ENCODE results near the gene HLA-DQB1.
"Not testable (repeated sequence)": the region's sequence is repeated elsewhere in the genome, so short reads cannot be mapped to it uniquely, and the experiment has no call there.

Gene HLA-DQB1

GRCh38 chr6:32662836-32663235, 3.6 kb downstream of the HLA-DQB1 start:
- Histone ChIP-seq H3K4me1 (ENCODE audit: control insufficient read depth, insufficient read depth, low read length) (no peaks in the 10 kb centered on the region), H3K36me3 (ENCODE audit: control insufficient read depth in 2 of 2, insufficient read depth in 2 of 2, low read length in 2 of 2) (no peaks in the 10 kb centered on the region), H3K27me3 (ENCODE audit: control insufficient read depth in 1 of 2, insufficient read depth in 2 of 2, low read length in 2 of 2) (peaks cover 0 to 3% of the 10 kb centered on the region in 2 donors), H3K9me3 (ENCODE audit: control insufficient read depth in 2 of 2, low read length in 2 of 2) (no peaks in the 10 kb centered on the region), H3K4me3 (ENCODE audit: low read length in 2 of 2) (no peak overlapping the region), H3K9ac (ENCODE audit: low read length in 2 of 2) (no peak overlapping the region), H3K27ac (ENCODE audit: low read length) (no peak overlapping the region)

GRCh38 chr6:32662099-32662498, 4.4 kb downstream of the HLA-DQB1 start:
- H3K4me1 ChIP-seq (ENCODE audit: control insufficient read depth, insufficient read depth, low read length) = no peaks in the 10 kb centered on the region
- no peak overlapping the region for H3K4me3 ChIP-seq (ENCODE audit: low read length in 2 of 2)

GRCh38 chr6:32659856-32660595, 6.4 kb downstream of the HLA-DQB1 start:
- no peak overlapping the region for H3K27ac ChIP-seq (ENCODE audit: low read length)
- no peaks in the 10 kb centered on the region for H3K9me3 ChIP-seq (ENCODE audit: control insufficient read depth in 2 of 2, low read length in 2 of 2)

More at GRCh38 chr6:32662099-32662498, 4.4 kb downstream of the HLA-DQB1 start:
- H3K9ac ChIP-seq (ENCODE audit: low read length in 2 of 2) = no peak overlapping the region
- H3K27me3 ChIP-seq (ENCODE audit: control insufficient read depth in 1 of 2, insufficient read depth in 2 of 2, low read length in 2 of 2) = peaks cover 0 to 3% of the 10 kb centered on the region in 2 donors
- no peak overlapping the region for H3K27ac ChIP-seq (ENCODE audit: low read length)
- H3K9me3 ChIP-seq (ENCODE audit: control insufficient read depth in 2 of 2, low read length in 2 of 2) = no peaks in the 10 kb centered on the region
- no peaks in the 10 kb centered on the region for H3K36me3 ChIP-seq (ENCODE audit: control insufficient read depth in 2 of 2, insufficient read depth in 2 of 2, low read length in 2 of 2)

GRCh38 chr6:32658268-32658897, 8.1 kb downstream of the HLA-DQB1 start:
- no peaks in the 10 kb centered on the region for H3K9me3 ChIP-seq (ENCODE audit: control insufficient read depth in 2 of 2, low read length in 2 of 2)
- H3K36me3 ChIP-seq (ENCODE audit: control insufficient read depth in 2 of 2, insufficient read depth in 2 of 2, low read length in 2 of 2) = no peaks in the 10 kb centered on the region
- H3K4me3 ChIP-seq (ENCODE audit: low read length in 2 of 2) = no peak overlapping the region
- peaks cover 0 to 3% of the 10 kb centered on the region in 2 donors for H3K27me3 ChIP-seq (ENCODE audit: control insufficient read depth in 1 of 2, insufficient read depth in 2 of 2, low read length in 2 of 2)
- no peak overlapping the region for H3K27ac ChIP-seq (ENCODE audit: low read length)
- H3K4me1 ChIP-seq (ENCODE audit: control insufficient read depth, insufficient read depth, low read length) = no peaks in the 10 kb centered on the region
- H3K9ac ChIP-seq (ENCODE audit: low read length in 2 of 2) = no peak overlapping the region

More at GRCh38 chr6:32659856-32660595, 6.4 kb downstream of the HLA-DQB1 start:
- H3K27me3 ChIP-seq (ENCODE audit: control insufficient read depth in 1 of 2, insufficient read depth in 2 of 2, low read length in 2 of 2) = peaks cover 0 to 3% of the 10 kb centered on the region in 2 donors
- no peaks in the 10 kb centered on the region for H3K4me1 ChIP-seq (ENCODE audit: control insufficient read depth, insufficient read depth, low read length)
- no peak overlapping the region for H3K4me3 ChIP-seq (ENCODE audit: low read length in 2 of 2)
- no peaks in the 10 kb centered on the region for H3K36me3 ChIP-seq (ENCODE audit: control insufficient read depth in 2 of 2, insufficient read depth in 2 of 2, low read length in 2 of 2)
- no peak overlapping the region for H3K9ac ChIP-seq (ENCODE audit: low read length in 2 of 2)

GRCh38 chr6:32657819-32658218, 8.6 kb downstream of the HLA-DQB1 start:
- not testable (repeated sequence) for H3K4me1 ChIP-seq (ENCODE audit: control insufficient read depth, insufficient read depth, low read length); H3K9ac ChIP-seq (ENCODE audit: low read length in 2 of 2); H3K27me3 ChIP-seq (ENCODE audit: control insufficient read depth in 1 of 2, insufficient read depth in 2 of 2, low read length in 2 of 2); H3K36me3 ChIP-seq (ENCODE audit: control insufficient read depth in 2 of 2, insufficient read depth in 2 of 2, low read length in 2 of 2); H3K27ac ChIP-seq (ENCODE audit: low read length); H3K4me3 ChIP-seq (ENCODE audit: low read length in 2 of 2); H3K9me3 ChIP-seq (ENCODE audit: control insufficient read depth in 2 of 2, low read length in 2 of 2)

- H3K27ac ChIP-seq (ENCODE audit: low read length); H3K9me3 ChIP-seq (ENCODE audit: control insufficient read depth in 2 of 2, low read length in 2 of 2); H3K9ac ChIP-seq (ENCODE audit: low read length in 2 of 2); H3K4me3 ChIP-seq (ENCODE audit: low read length in 2 of 2); H3K36me3 ChIP-seq (ENCODE audit: control insufficient read depth in 2 of 2, insufficient read depth in 2 of 2, low read length in 2 of 2); H3K4me1 ChIP-seq (ENCODE audit: control insufficient read depth, insufficient read depth, low read length); H3K27me3 ChIP-seq (ENCODE audit: control insufficient read depth in 1 of 2, insufficient read depth in 2 of 2, low read length in 2 of 2): not testable (repeated sequence)
Measured at GRCh38 chr6:32657329-32657728, 9.1 kb downstream of the HLA-DQB1 start.

GRCh38 chr6:32655203-32655710, 11.2 kb downstream of the HLA-DQB1 start:
- Histone ChIP-seq H3K36me3 (ENCODE audit: control insufficient read depth in 2 of 2, insufficient read depth in 2 of 2, low read length in 2 of 2) (no peaks in the 10 kb centered on the region), H3K9me3 (ENCODE audit: control insufficient read depth in 2 of 2, low read length in 2 of 2) (no peaks in the 10 kb centered on the region), H3K4me3 (ENCODE audit: low read length in 2 of 2) (no peak overlapping the region), H3K4me1 (ENCODE audit: control insufficient read depth, insufficient read depth, low read length) (no peaks in the 10 kb centered on the region), H3K27me3 (ENCODE audit: control insufficient read depth in 1 of 2, insufficient read depth in 2 of 2, low read length in 2 of 2) (peaks cover 0 to 3% of the 10 kb centered on the region in 2 donors), H3K27ac (ENCODE audit: low read length) (no peak overlapping the region), H3K9ac (ENCODE audit: low read length in 2 of 2) (no peak overlapping the region)

- H3K27me3 ChIP-seq (ENCODE audit: control insufficient read depth in 1 of 2, insufficient read depth in 2 of 2, low read length in 2 of 2) = no peaks in the 10 kb centered on the region
- no peaks in the 10 kb centered on the region for H3K9me3 ChIP-seq (ENCODE audit: control insufficient read depth in 2 of 2, low read length in 2 of 2)
- no peak overlapping the region for H3K9ac ChIP-seq (ENCODE audit: low read length in 2 of 2)
- H3K4me1 ChIP-seq (ENCODE audit: control insufficient read depth, insufficient read depth, low read length) = no peaks in the 10 kb centered on the region
- H3K27ac ChIP-seq (ENCODE audit: low read length) = no peak overlapping the region
- no peak overlapping the region for H3K4me3 ChIP-seq (ENCODE audit: low read length in 2 of 2)
- no peaks in the 10 kb centered on the region for H3K36me3 ChIP-seq (ENCODE audit: control insufficient read depth in 2 of 2, insufficient read depth in 2 of 2, low read length in 2 of 2)
Measured at GRCh38 chr6:32645047-32645703, 21.3 kb downstream of the HLA-DQB1 start.

GRCh38 chr6:32643904-32644303, 22.6 kb downstream of the HLA-DQB1 start:
- H3K27me3 ChIP-seq (ENCODE audit: control insufficient read depth in 1 of 2, insufficient read depth in 2 of 2, low read length in 2 of 2) = no peaks in the 10 kb centered on the region
- H3K4me1 ChIP-seq (ENCODE audit: control insufficient read depth, insufficient read depth, low read length) = no peaks in the 10 kb centered on the region
- H3K36me3 ChIP-seq (ENCODE audit: control insufficient read depth in 2 of 2, insufficient read depth in 2 of 2, low read length in 2 of 2) = no peaks in the 10 kb centered on the region
- no peak overlapping the region for H3K4me3 ChIP-seq (ENCODE audit: low read length in 2 of 2)
- H3K9me3 ChIP-seq (ENCODE audit: control insufficient read depth in 2 of 2, low read length in 2 of 2) = no peaks in the 10 kb centered on the region
- no peak overlapping the region for H3K27ac ChIP-seq (ENCODE audit: low read length)
- H3K9ac ChIP-seq (ENCODE audit: low read length in 2 of 2) = no peak overlapping the region

- Histone ChIP-seq H3K27ac (ENCODE audit: low read length) (no peak overlapping the region), H3K4me3 (ENCODE audit: low read length in 2 of 2) (no peak overlapping the region), H3K9me3 (ENCODE audit: control insufficient read depth in 2 of 2, low read length in 2 of 2) (no peaks in the 10 kb centered on the region), H3K27me3 (ENCODE audit: control insufficient read depth in 1 of 2, insufficient read depth in 2 of 2, low read length in 2 of 2) (no peaks in the 10 kb centered on the region), H3K4me1 (ENCODE audit: control insufficient read depth, insufficient read depth, low read length) (no peaks in the 10 kb centered on the region), H3K36me3 (ENCODE audit: control insufficient read depth in 2 of 2, insufficient read depth in 2 of 2, low read length in 2 of 2) (no peaks in the 10 kb centered on the region), H3K9ac (ENCODE audit: low read length in 2 of 2) (no peak overlapping the region)
Measured at GRCh38 chr6:32642720-32643106, 23.7 kb downstream of the HLA-DQB1 start.

Data from stomach smooth muscle (tissue), 2 donors.